GM19395 (cell line): Measurements from ENCODE around the gene TULP4.

ENCODE experiments used
- ATAC-seq: cut with Tn5 transposase; IDR thresholded peaks from one replicate; pipeline ENCODE4 v1.9.1; 2021; ENCODE audit warnings: mild to moderate bottlenecking, moderate library complexity; ENCODE audit not compliant: unreplicated experiment

TULP4 gene

GRCh38 chr6:158312165-158312564, at the start of gene TULP4:
Gene TULP4, plus strand, starts transcription at chr6:158312465. Its CDS starts 1,552 bp downstream, at chr6:158314017.
- ATAC-seq, result no peak

GRCh38 chr6:158262755-158263154, 49.5 kb upstream of the TULP4 start:
- ATAC-seq, result no peak

- ATAC-seq, result no peak
Measured at GRCh38 chr6:158264180-158264579, 48.1 kb upstream of the TULP4 start.

- no peak for ATAC-seq
Measured at GRCh38 chr6:158266131-158266530, 46.1 kb upstream of the TULP4 start.

GRCh38 chr6:158268361-158269147, 43.7 kb upstream of the TULP4 start:
- ATAC-seq, result no peak

GRCh38 chr6:158269657-158270056, 42.6 kb upstream of the TULP4 start:
- ATAC-seq, result no peak

GRCh38 chr6:158270389-158271127, 41.7 kb upstream of the TULP4 start:
- no peak for ATAC-seq

- ATAC-seq, result no peak
Measured at GRCh38 chr6:158272324-158272723, 39.9 kb upstream of the TULP4 start.

GRCh38 chr6:158278004-158278403, 34.3 kb upstream of the TULP4 start:
- no peak for ATAC-seq

- no peak for ATAC-seq
Measured at GRCh38 chr6:158279615-158280014, 32.6 kb upstream of the TULP4 start.

GRCh38 chr6:158283304-158283980, 28.8 kb upstream of the TULP4 start:
- no peak for ATAC-seq

GRCh38 chr6:158284007-158284875, 28.0 kb upstream of the TULP4 start:
- ATAC-seq, result no peak

- no peak for ATAC-seq
Measured at GRCh38 chr6:158284876-158285655, 27.2 kb upstream of the TULP4 start.

- ATAC-seq, result no peak
Measured at GRCh38 chr6:158285656-158286021, 26.6 kb upstream of the TULP4 start.

GRCh38 chr6:158286413-158286812, 25.9 kb upstream of the TULP4 start:
- ATAC-seq, result no peak

- ATAC-seq, result no peak
Measured at GRCh38 chr6:158287047-158287446, 25.2 kb upstream of the TULP4 start.

GRCh38 chr6:158290040-158290439, 22.2 kb upstream of the TULP4 start:
- ATAC-seq, result peak; percentile 82

GRCh38 chr6:158290659-158291058, 21.6 kb upstream of the TULP4 start:
- ATAC-seq, result peak; percentile 83

GRCh38 chr6:158292016-158292415, 20.2 kb upstream of the TULP4 start:
- ATAC-seq, result no peak

- ATAC-seq, result peak; percentile 49
Measured at GRCh38 chr6:158293122-158293521, 19.1 kb upstream of the TULP4 start.
